Muscle of leg (tissue), 16 donors: Measurements from ENCODE around the gene LRCOL1. TPM values are rescaled to one million over a fixed set of nuclear protein-coding genes. Genes with fewer than 3 reads are reported as not detected.

Source experiments
- DNase-seq: peaks from one replicate; pipeline ENCODE4 v3.0.0; 2013
- H3K27ac ChIP-seq: one replicate; pipeline ENCODE4 v1.5.1; 2013; ENCODE audit warnings: mild to moderate bottlenecking, low read length, control low read depth
- H3K27me3 ChIP-seq: one replicate; pipeline ENCODE4 v1.6.1; 2013; ENCODE audit warnings: low read length; ENCODE audit not compliant: control insufficient read depth, insufficient read depth
- H3K36me3 ChIP-seq: one replicate; pipeline ENCODE4 v1.6.1; 2013; ENCODE audit warnings: low read length; ENCODE audit not compliant: control insufficient read depth, insufficient read depth
- H3K4me1 ChIP-seq: one replicate; pipeline ENCODE4 v1.6.1; 2013; ENCODE audit warnings: low read length; ENCODE audit not compliant: control insufficient read depth, insufficient read depth
- H3K4me3 ChIP-seq: one replicate; pipeline ENCODE4 v1.5.1; 2013; ENCODE audit warnings: low read length, control low read depth
- H3K9me3 ChIP-seq: replicated peaks from 2 replicates; pipeline ENCODE4 v1.6.1; 2013; ENCODE audit warnings: low read depth, low read length; ENCODE audit not compliant: control insufficient read depth
- whole genome bisulfite sequencing: methylation state at CpG from one replicate; pipeline ENCODE4 v1.1.5; 2013; ENCODE audit warnings: missing lambda C conversion rate; ENCODE audit not compliant: insufficient coverage; 5-methylcytosine and 5-hydroxymethylcytosine counted together
- long read RNA-seq, 11 donors: transcript quantifications; one replicate each; lab custom pipeline, GENCODE V29; 2026
- polyA plus RNA-seq, 8 donors: library from polyadenylated mRNA; unstranded; fragments of 120-200 nt; gene quantifications; one replicate each; pipeline versions ENCODE4 v1.2.1 to v1.2.3, GENCODE V29; 2013; ENCODE audit warnings: inconsistent platforms in 1 of 8, low replicate concordance in 1 of 8; ENCODE audit not compliant: insufficient read length in 8 of 8, insufficient read depth in 1 of 8
- total RNA-seq: library from RNA; stranded (reverse); fragments of 120-200 nt; gene quantifications from one replicate; pipeline ENCODE4 v1.2.4, GENCODE V29; 2013

The LRCOL1 gene
- total RNA-seq (0.13 TPM), polyA plus RNA-seq (under 1 TPM in 6 of 8 donors, not detected in 2; 0.18 to 0.64 (median 0.32) TPM)
- long read RNA-seq, donor 1: 0 reads
- long read RNA-seq, donor 2: 0 reads
- long read RNA-seq, donor 3: 0 reads
- long read RNA-seq, donor 4: 0 reads
- long read RNA-seq, donor 5: 0 reads
- long read RNA-seq, donor 6: 0 reads
- long read RNA-seq, donor 7: 0 reads
- long read RNA-seq, donor 8: 0 reads
- long read RNA-seq, donor 9: 0 reads
- long read RNA-seq, donor 10: 0 reads
- long read RNA-seq, donor 11: 0 reads

DNA sequence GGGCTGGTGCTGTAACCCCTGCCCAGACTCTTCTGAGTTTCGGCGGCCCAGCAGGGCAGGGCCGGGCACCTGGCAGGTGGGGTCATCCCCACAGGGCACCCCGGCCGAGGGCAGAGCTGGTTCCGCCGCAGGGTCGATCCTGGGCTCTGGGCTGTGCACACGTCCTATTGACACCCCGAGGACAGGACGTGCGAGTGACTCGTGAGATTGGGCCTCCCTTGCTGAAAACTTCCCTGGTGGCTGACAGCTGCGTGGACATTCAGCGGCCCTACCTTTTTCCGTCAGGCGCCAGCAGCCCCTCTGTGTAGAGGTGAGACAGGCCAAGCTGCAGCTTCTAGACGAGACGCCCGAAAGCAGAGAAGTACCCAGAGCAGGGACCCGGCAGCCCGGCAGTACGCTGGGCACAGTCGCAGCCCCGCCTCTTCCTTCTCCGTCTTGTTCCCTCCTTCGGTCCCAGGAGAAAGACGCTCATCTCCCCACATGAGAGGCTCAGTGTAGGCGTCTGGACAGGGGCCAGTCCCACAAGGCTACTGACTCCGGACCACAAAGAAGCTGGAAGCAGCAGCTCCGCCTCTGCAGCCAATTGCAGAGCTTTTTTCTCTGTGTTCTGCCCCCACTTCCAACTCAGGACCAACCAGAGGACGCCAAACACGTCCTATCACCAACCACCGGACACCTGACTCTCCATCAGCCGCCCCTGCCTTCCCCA is at the start of gene LRCOL1:
Gene LRCOL1, minus strand, starts transcription at position 532 of the 709 bp plus-strand sequence. CDS start 4,331 bp downstream, outside the sequence.
- peak; percentile 73 for DNase-seq
- no peak within 1 kb of the TSS for H3K4me3 ChIP-seq
- peaks cover 11% of the 10 kb centered on the region for H3K4me1 ChIP-seq
- WGBS: 23% methylated on average over 33 of the region's 35 CpGs
- peaks cover 6% of the 10 kb centered on the region for H3K9me3 ChIP-seq
- no peaks in the 10 kb centered on the region for H3K36me3 ChIP-seq
- no peak within 1 kb of the TSS for H3K27ac ChIP-seq
- H3K27me3 ChIP-seq: peaks cover 64% of the 10 kb centered on the region

DNA sequence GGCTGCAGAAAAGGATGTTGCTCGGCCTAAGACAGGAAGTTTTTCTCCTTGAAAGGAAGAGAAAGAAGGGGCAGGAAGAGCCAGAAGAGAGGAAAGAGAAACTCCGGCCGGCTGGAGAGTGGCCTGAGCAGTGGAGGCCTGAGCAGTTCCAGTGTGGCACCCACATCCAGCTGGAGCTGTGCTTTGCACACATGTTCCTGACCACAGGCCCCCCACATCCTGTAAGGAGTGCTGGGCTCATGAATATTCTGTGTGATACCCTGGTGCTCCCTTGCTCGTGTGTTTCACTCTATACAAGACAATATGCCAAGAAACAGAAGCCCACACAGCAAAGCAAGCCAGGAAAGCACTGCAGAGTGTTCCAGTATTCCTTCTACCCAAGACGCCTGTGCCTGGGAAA is 49.7 kb upstream of the LRCOL1 start:
- Histone ChIP-seq H3K27me3 (no peaks in the 10 kb centered on the region), H3K4me3 (no peak overlapping the region), H3K4me1 (no peaks in the 10 kb centered on the region), H3K36me3 (peaks cover 84% of the 10 kb centered on the region), H3K27ac (no peak overlapping the region), H3K9me3 (no peaks in the 10 kb centered on the region)
- 80% methylated on average over 2 of the region's 5 CpGs for WGBS
- DNase-seq: peak; percentile 25

DNA sequence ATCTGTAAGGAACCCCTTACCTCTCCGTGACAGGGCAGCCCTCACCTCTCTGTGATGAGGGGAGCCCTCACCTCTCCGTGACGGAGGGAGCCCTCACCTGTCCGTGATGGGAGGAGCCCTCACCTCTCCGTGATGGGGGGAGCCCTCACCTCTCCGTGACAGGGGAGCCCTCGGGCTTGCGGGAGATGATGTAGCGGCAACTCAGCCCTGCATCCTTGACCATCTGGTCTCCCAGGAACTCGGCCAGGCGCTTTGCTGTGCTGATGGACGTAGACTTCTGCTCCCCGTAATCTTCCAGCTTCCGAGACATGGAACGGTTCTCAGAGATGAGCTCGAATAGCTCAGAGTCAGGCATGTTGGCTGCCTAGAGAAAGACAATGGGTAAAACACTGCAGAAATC is 48.8 kb upstream of the LRCOL1 start:
- Histone ChIP-seq H3K36me3 (peaks cover 82% of the 10 kb centered on the region), H3K27ac (no peak overlapping the region), H3K4me3 (no peak overlapping the region), H3K4me1 (no peaks in the 10 kb centered on the region), H3K27me3 (no peaks in the 10 kb centered on the region), H3K9me3 (no peaks in the 10 kb centered on the region)
- WGBS: 86% methylated on average over 11 of the region's 16 CpGs
- no peak for DNase-seq

DNA sequence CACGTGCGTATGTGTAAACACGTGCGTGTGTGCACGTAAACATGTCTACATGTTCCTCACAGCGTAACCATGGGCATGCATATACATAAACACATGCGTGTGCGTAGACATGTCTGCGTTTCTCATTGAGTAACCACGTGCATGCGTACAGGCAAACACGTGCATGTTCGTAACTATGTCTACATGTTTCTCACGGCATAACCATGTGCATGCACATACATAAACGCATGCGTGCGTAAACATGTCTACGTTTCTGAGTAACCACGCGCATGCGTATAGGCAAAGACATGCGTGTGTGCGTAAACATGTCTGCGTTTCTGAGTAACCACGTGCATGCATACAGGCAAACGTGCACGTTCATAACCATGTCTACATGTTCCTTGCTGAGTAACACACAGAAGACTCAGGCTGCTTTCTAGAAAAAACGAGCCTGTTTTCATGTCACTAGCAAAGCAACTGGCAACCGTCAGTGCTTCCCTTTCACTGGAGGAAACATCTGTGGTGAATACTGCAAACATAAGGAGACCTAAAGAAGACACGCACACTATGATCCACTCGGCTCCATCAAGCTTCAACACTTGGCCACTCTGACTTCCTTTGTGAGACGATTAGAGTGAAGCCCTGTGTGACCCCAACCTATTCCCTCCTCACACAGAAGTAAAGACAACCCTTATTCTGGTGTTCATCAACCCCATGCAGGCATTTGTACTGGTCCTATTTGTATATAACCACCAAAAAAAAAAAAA is 47.9 kb upstream of the LRCOL1 start:
- no peak overlapping the region for H3K4me3 ChIP-seq
- DNase-seq: peak; percentile 53
- H3K36me3 ChIP-seq: peaks cover 74% of the 10 kb centered on the region
- WGBS: 90% methylated on average over 29 of the region's 32 CpGs
- no peaks in the 10 kb centered on the region for H3K4me1 ChIP-seq
- no peak overlapping the region for H3K27ac ChIP-seq
- H3K9me3 ChIP-seq: no peaks in the 10 kb centered on the region
- no peaks in the 10 kb centered on the region for H3K27me3 ChIP-seq

DNA sequence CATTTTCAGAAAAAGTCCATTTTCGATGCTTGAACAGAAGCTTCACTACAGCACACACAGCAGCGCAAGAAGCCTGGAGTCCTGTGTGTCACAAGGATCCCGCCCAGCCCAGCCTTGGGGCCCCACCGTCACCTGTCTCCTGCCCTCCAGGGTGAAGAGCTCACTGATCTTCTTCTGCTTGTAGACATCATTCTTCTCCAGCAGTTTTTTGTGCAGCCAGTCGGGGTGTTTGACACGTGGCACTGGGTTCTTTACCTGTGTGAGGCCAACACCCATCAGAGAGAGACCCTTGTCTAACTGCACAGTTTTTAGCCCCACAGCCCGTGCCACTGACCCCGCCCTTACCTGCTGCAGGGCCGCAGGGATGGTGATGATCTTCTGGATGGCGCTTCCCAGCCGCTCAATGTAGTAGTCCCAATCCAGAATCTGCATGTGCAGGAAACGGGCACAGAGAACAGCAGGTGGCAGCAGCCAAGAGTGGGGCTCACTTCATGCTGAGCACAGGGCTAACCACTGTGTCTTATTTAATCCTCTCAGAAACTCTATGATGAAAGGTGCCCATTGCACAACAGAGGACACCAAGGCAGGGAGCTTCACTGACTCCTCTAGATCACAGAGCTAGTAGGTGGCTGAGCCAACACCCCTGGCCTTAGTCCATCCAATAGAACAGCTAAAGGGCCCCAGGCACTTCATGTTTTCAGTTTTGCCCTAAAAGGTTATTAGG is 46.8 kb upstream of the LRCOL1 start:
- WGBS: 98% methylated on average over 11 of the region's 12 CpGs
- H3K4me1 ChIP-seq: no peaks in the 10 kb centered on the region
- H3K27ac ChIP-seq: no peak overlapping the region
- H3K9me3 ChIP-seq: no peaks in the 10 kb centered on the region
- no peak overlapping the region for H3K4me3 ChIP-seq
- no peaks in the 10 kb centered on the region for H3K27me3 ChIP-seq
- no peak for DNase-seq
- H3K36me3 ChIP-seq: peaks cover 67% of the 10 kb centered on the region

DNA sequence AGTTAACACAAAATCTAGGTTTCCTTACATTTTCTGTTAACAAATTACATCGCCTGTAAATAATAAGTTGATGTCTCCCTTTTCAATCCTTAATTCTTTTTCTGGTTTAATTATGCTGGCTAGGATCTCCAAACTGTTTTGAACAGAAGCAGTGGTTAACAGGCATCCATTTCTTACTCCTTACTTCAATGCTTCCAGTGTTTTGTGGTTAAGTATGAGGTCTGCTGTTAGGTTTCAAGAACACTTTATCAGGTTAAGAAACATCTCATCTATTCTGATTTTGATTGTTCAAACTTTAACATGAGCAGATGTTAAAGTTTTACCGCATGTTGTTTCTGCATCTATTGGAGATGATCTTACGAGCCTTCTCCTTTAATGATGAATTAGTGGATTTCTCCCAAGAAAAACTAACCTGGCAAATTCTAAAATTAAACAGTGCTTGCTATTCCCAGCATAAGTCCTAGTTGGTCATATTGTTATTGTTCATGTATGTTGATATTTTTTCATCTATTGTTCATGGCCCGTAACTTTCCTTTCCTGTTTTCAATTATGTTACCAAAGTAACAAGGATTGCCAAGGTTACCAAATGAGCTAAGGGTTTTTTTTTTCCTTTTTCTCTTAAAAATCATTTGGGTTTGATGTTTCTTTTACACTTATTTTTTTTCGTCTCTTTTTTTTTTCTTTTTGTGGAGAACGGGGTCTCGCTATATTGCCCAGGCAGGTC is 43.3 kb upstream of the LRCOL1 start:
- Histone ChIP-seq H3K4me3 (no peak overlapping the region), H3K9me3 (no peaks in the 10 kb centered on the region), H3K36me3 (peaks cover 56% of the 10 kb centered on the region), H3K27ac (no peak overlapping the region), H3K4me1 (no peaks in the 10 kb centered on the region), H3K27me3 (no peaks in the 10 kb centered on the region)
- WGBS: no CpG with 5 or more reads among the region's 7 CpGs
- no peak for DNase-seq

DNA sequence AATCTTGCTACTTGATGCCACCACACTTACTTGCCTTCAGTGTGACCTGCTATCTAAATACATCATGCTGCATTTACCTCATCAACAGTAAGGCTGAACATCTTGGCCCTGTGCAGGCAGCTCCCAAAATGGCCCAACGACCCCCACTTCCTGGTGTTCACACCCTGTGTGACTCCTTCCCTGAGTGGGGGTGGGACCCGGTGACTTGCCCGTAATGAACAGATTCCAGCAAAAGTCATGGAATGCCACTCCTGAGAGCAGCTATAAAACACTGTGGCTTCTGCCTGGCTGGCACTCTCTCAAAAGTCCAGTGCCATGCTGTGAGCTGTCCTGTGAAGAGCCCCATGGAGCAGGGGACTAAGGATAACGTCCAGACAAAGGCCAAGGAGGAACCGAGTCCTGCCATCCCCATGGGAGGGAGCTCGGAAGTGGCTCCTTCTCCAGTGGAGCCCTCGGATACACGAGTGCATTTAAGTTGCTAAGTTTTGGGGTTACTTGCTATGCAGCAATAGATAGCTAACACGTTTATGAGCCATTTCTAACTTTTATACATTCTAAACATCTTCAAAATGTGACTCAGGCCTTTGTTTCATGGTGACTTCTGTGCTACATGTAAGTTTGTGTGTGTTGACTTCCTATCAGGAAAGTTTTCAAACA is 41.2 kb upstream of the LRCOL1 start:
- Histone ChIP-seq H3K27me3 (no peaks in the 10 kb centered on the region), H3K27ac (no peak overlapping the region), H3K4me1 (no peaks in the 10 kb centered on the region), H3K4me3 (no peak overlapping the region), H3K9me3 (no peaks in the 10 kb centered on the region), H3K36me3 (peaks cover 51% of the 10 kb centered on the region)
- WGBS: 74% methylated on average over 8 of the region's 9 CpGs
- no peak for DNase-seq

DNA sequence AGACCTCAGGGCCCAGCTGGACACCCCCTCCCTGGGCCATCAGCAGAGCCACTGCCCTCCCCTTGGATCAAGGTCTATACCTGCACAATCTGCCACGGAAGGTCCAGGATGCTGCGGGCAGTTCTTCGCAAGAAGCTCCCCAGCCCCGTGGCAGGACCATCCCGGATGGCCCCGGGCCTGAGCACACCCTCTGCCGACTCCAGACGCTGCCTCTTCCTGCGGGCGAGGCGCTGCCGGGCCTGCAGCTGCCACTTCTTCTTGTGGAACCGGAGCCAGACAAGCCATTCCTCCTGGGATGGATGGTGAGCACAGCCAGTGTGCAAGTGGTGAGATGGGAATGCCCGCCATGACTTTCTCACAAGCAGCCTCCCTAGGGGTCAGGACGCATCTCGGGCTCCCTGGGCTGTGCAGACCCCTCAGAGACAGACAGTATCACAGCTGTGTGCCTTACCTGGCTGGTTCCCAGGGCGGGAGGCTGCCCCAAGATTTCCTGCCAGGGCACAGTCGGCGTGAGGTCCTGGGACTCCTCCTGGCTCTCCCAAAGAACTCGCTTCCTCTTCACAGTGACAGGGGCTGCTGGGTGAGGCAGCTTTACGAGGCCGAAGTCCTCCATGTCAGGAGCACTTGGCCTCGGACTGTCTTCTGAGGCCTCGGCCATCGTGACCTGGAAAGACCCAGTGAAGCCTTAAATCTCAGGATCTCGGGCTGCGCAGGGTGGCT is 39.0 kb upstream of the LRCOL1 start:
- 90% methylated on average over 26 of the region's 27 CpGs for WGBS
- H3K27ac ChIP-seq: no peak overlapping the region
- no peak overlapping the region for H3K4me3 ChIP-seq
- H3K4me1 ChIP-seq: no peaks in the 10 kb centered on the region
- H3K9me3 ChIP-seq: no peaks in the 10 kb centered on the region
- peaks cover 54% of the 10 kb centered on the region for H3K36me3 ChIP-seq
- H3K27me3 ChIP-seq: no peaks in the 10 kb centered on the region
- DNase-seq: no peak
